ENCODE data around the gene TMEM273. TPM values are rescaled to one million over a fixed set of nuclear protein-coding genes. Genes with fewer than 3 reads are reported as not detected.

TMEM273 gene
- total RNA-seq, 1 experiment from 2014 or later: 0.09 TPM

- TF ChIP-seq ZNF425 (CRISPR knock-in tag; conservative IDR thresholded peaks at IDR 0.05): no peak
- no peak for TF ChIP-seq ERG (CRISPR knock-in tag; IDR thresholded peaks at IDR 0.05)
- TF ChIP-seq ZNF263 (CRISPR knock-in tag; IDR thresholded peaks at IDR 0.05; ENCODE audit: low read depth): no peak
- no peak for TF ChIP-seq STAT6 (CRISPR knock-in tag; conservative IDR thresholded peaks at IDR 0.05; ENCODE audit: low read depth)
- TF ChIP-seq ZBTB43 (CRISPR knock-in tag; IDR thresholded peaks at IDR 0.05): no peak
Measured at GRCh38 chr10:49153115-49153514, 35.1 kb downstream of the TMEM273 start (continued).

- ATAC-seq (no peak), DNase-seq (ENCODE audit: low spot score) (no peak)
- Mint-ChIP-seq H3K27me3 (ENCODE audit: low read depth) (no peaks in the 10 kb centered on the region), H3K36me3 (peaks cover 7% of the 10 kb centered on the region), H3K4me1 (peaks cover 5% of the 10 kb centered on the region), H3K9me3 (peaks cover 20% of the 10 kb centered on the region), H3K4me3 (no peak overlapping the region), H3K27ac (no peak overlapping the region)
- POLR2A ChIA-PET: no interaction called here
- CTCF ChIA-PET: no interaction called here
- TF ChIP-seq NR2C2 (CRISPR knock-in tag; IDR thresholded peaks at IDR 0.05) (no peak), USF1 (CRISPR knock-in tag; IDR thresholded peaks at IDR 0.05) (no peak), ELF4 (CRISPR knock-in tag; IDR thresholded peaks at IDR 0.05; ENCODE audit: low read depth) (no peak), NFYB (CRISPR knock-in tag; conservative IDR thresholded peaks at IDR 0.05; ENCODE audit: low read depth) (no peak), MYBL2 (CRISPR knock-in tag; IDR thresholded peaks at IDR 0.05) (no peak), ZNF512 (CRISPR knock-in tag; IDR thresholded peaks at IDR 0.05; ENCODE audit: borderline replicate concordance) (no peak), RELA (CRISPR knock-in tag; IDR thresholded peaks at IDR 0.05; ENCODE audit: borderline replicate concordance) (no peak), RORB (CRISPR knock-in tag; IDR thresholded peaks at IDR 0.05) (no peak), ZNF121 (CRISPR knock-in tag; IDR thresholded peaks at IDR 0.05) (no peak), PRRX2 (CRISPR knock-in tag; IDR thresholded peaks at IDR 0.05) (no peak), PRDM15 (CRISPR knock-in tag; IDR thresholded peaks at IDR 0.05) (no peak), JUN (CRISPR knock-in tag; IDR thresholded peaks at IDR 0.05) (no peak), FOXP4 (CRISPR knock-in tag; IDR thresholded peaks at IDR 0.05) (no peak), STAT6 (CRISPR knock-in tag; conservative IDR thresholded peaks at IDR 0.05; ENCODE audit: low read depth) (no peak)
Measured at GRCh38 chr10:49152663-49153062, 35.5 kb downstream of the TMEM273 start.
